Measurements from ENCODE around the gene DOCK7. TPM values are rescaled to one million over a fixed set of nuclear protein-coding genes. Genes with fewer than 3 reads are reported as not detected.

DOCK7 gene
- total and polyA plus RNA-seq, 2 of the 8 experiments (the other 6 are each of a cell fraction or from before 2014, with no cell fraction given) = 10.2 to 33.7 TPM

DNA sequence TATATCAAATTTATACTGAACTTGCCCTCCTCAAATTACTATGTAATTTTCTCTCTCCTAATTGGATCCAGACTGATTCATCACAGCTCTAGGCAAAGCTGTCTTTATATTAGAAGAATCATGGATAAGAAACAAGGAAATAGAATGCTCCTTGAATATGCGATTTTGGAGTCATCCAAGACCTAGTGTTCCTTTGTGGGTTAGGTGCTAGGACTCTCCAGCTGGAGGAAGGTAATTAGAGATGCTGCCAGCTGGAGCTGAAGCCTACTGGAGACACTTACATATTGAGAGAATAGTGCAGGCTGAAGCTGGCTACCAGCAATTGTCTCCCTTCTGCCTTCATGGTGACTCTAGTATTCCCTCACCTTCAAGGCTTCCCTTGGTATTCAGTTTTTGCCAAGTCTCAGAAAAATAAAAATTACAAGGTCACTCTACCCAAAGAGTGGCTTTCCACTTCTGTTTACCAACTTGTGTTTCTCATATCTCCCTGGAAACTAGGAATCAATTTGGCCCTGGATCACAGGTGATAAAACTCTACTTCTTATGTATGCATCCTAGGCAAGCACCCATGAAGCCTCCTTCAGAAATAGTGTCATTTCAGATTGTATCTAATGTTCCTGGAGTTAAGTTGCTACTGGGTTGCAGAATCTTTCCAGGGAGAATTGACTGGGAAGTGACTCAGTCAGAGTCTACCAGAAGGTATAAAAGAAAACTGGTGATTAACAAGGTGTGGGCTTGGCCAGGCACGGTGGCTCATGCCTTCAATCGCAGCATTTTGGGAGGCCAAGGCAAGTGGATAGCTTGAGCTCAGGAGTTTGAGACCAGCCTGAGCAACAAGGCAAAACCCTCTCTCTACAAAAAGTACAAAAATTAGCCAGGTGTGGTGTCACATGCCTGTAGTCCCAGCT, 24.4 kb upstream of the DOCK7 start (continued):
- TF ChIP-seq, protein P1, sequence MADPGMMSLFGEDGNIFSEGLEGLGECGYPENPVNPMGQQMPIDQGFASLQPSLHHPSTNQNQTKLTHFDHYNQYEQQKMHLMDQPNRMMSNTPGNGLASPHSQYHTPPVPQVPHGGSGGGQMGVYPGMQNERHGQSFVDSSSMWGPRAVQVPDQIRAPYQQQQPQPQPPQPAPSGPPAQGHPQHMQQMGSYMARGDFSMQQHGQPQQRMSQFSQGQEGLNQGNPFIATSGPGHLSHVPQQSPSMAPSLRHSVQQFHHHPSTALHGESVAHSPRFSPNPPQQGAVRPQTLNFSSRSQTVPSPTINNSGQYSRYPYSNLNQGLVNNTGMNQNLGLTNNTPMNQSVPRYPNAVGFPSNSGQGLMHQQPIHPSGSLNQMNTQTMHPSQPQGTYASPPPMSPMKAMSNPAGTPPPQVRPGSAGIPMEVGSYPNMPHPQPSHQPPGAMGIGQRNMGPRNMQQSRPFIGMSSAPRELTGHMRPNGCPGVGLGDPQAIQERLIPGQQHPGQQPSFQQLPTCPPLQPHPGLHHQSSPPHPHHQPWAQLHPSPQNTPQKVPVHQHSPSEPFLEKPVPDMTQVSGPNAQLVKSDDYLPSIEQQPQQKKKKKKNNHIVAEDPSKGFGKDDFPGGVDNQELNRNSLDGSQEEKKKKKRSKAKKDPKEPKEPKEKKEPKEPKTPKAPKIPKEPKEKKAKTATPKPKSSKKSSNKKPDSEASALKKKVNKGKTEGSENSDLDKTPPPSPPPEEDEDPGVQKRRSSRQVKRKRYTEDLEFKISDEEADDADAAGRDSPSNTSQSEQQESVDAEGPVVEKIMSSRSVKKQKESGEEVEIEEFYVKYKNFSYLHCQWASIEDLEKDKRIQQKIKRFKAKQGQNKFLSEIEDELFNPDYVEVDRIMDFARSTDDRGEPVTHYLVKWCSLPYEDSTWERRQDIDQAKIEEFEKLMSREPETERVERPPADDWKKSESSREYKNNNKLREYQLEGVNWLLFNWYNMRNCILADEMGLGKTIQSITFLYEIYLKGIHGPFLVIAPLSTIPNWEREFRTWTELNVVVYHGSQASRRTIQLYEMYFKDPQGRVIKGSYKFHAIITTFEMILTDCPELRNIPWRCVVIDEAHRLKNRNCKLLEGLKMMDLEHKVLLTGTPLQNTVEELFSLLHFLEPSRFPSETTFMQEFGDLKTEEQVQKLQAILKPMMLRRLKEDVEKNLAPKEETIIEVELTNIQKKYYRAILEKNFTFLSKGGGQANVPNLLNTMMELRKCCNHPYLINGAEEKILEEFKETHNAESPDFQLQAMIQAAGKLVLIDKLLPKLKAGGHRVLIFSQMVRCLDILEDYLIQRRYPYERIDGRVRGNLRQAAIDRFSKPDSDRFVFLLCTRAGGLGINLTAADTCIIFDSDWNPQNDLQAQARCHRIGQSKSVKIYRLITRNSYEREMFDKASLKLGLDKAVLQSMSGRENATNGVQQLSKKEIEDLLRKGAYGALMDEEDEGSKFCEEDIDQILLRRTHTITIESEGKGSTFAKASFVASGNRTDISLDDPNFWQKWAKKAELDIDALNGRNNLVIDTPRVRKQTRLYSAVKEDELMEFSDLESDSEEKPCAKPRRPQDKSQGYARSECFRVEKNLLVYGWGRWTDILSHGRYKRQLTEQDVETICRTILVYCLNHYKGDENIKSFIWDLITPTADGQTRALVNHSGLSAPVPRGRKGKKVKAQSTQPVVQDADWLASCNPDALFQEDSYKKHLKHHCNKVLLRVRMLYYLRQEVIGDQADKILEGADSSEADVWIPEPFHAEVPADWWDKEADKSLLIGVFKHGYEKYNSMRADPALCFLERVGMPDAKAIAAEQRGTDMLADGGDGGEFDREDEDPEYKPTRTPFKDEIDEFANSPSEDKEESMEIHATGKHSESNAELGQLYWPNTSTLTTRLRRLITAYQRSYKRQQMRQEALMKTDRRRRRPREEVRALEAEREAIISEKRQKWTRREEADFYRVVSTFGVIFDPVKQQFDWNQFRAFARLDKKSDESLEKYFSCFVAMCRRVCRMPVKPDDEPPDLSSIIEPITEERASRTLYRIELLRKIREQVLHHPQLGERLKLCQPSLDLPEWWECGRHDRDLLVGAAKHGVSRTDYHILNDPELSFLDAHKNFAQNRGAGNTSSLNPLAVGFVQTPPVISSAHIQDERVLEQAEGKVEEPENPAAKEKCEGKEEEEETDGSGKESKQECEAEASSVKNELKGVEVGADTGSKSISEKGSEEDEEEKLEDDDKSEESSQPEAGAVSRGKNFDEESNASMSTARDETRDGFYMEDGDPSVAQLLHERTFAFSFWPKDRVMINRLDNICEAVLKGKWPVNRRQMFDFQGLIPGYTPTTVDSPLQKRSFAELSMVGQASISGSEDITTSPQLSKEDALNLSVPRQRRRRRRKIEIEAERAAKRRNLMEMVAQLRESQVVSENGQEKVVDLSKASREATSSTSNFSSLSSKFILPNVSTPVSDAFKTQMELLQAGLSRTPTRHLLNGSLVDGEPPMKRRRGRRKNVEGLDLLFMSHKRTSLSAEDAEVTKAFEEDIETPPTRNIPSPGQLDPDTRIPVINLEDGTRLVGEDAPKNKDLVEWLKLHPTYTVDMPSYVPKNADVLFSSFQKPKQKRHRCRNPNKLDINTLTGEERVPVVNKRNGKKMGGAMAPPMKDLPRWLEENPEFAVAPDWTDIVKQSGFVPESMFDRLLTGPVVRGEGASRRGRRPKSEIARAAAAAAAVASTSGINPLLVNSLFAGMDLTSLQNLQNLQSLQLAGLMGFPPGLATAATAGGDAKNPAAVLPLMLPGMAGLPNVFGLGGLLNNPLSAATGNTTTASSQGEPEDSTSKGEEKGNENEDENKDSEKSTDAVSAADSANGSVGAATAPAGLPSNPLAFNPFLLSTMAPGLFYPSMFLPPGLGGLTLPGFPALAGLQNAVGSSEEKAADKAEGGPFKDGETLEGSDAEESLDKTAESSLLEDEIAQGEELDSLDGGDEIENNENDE (IDR thresholded peaks at IDR 0.05; ENCODE audit: insufficient replicate concordance, low read length) = no peak
- TF ChIP-seq TBP (IDR thresholded peaks at IDR 0.05; ENCODE audit: low read depth, low read length) (no peak), ATF2 (IDR thresholded peaks at IDR 0.05; ENCODE audit: low read length) (no peak), BRCA1 (IDR thresholded peaks at IDR 0.05; ENCODE audit: low read depth, low read length) (no peak), YY1 (IDR thresholded peaks at IDR 0.05; ENCODE audit: low read depth, low read length) (no peak), CBX5 (IDR thresholded peaks at IDR 0.05; ENCODE audit: low read depth, low read length) (no peak), SAP30 (IDR thresholded peaks at IDR 0.05; ENCODE audit: insufficient read depth, insufficient replicate concordance, low read length) (no peak), TEAD4 (IDR thresholded peaks at IDR 0.05; ENCODE audit: low read depth, low read length) (no peak)

Measured in H1 (cell line).